KOPT-K1 (cell line): ENCODE measurements around the gene BRINP3.

Source experiments
- H3K27ac ChIP-seq: fragments of 200-600 bp; sonication (generic); 2 replicates; pipeline ENCODE4 v1.5.1; 2016; ENCODE audit warnings: antibody characterized with exemption, mild to moderate bottlenecking, low read depth, low read length; ENCODE audit not compliant: poor library complexity, severe bottlenecking
- H3K36me3 ChIP-seq: fragments of 200-600 bp; sonication (generic); 2 replicates; pipeline ENCODE4 v1.5.1; 2017; ENCODE audit warnings: antibody characterized with exemption, mild to moderate bottlenecking, low read length, moderate library complexity; ENCODE audit not compliant: insufficient read depth
- H3K9me3 ChIP-seq: fragments of 200-600 bp; sonication (generic); 2 replicates; pipeline ENCODE4 v1.5.1; 2017; ENCODE audit warnings: antibody characterized with exemption, low read length, mild to moderate bottlenecking; ENCODE audit not compliant: insufficient read depth, poor library complexity, severe bottlenecking

Gene BRINP3

GRCh38 chr1:190104961-190105360, 372.7 kb downstream of the BRINP3 start:
- H3K36me3 ChIP-seq: no peaks in the 10 kb centered on the region
- H3K27ac ChIP-seq: no peak overlapping the region
- H3K9me3 ChIP-seq: no peaks in the 10 kb centered on the region

DNA sequence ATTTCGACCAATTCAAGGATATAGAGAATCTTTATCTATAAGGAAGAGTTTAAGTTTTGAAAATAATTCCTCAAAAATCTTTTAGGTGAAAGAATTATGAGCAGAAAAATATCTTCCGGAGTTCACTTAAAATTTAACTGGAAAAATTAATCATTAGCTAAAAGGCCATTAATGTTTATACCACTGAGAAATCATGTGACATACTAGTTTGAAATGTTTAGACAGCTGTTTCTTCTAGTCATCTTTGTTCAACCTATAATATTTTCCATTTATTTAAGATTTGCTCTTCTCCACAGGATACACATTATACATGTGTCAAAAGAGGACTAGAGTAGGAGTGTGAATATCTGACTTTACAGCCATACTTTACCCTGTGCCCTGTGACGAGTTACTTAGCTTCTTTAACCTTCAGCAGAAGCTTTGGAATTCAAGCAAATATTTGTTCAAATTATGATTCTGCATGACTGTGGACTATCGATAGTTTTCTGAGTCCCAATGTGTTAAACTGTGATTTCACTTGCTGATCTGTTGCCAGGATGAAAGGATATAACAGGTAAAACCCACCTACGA, 374.8 kb downstream of the BRINP3 start:
- H3K27ac ChIP-seq: no peak overlapping the region
- no peaks in the 10 kb centered on the region for H3K36me3 ChIP-seq
- H3K9me3 ChIP-seq: no peaks in the 10 kb centered on the region

GRCh38 chr1:190101756-190102155, 375.9 kb downstream of the BRINP3 start:
- Histone ChIP-seq H3K27ac (no peak overlapping the region), H3K9me3 (no peaks in the 10 kb centered on the region), H3K36me3 (no peaks in the 10 kb centered on the region)

DNA sequence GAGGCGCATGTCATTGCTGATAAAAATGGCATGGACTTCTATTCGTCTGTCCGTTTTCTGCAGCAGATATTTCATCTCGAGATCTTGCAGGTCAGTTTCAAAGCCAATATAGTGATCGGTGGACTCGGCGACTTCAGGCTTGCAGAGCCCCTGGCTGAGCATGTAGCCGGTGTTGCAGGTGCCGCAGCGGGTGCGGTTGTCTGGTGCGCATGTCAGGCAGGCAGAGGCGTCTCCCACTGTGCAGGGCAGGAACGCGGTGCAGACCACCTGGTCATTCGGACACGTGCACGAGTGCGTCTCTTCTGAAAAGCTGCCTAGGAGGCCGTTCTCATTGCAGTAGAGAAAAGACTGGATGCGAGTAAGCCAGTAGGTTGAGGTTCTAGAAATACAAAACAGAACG, 378.9 kb downstream of the BRINP3 start:
- no peak overlapping the region for H3K27ac ChIP-seq
- H3K9me3 ChIP-seq: no peaks in the 10 kb centered on the region
- no peaks in the 10 kb centered on the region for H3K36me3 ChIP-seq

DNA sequence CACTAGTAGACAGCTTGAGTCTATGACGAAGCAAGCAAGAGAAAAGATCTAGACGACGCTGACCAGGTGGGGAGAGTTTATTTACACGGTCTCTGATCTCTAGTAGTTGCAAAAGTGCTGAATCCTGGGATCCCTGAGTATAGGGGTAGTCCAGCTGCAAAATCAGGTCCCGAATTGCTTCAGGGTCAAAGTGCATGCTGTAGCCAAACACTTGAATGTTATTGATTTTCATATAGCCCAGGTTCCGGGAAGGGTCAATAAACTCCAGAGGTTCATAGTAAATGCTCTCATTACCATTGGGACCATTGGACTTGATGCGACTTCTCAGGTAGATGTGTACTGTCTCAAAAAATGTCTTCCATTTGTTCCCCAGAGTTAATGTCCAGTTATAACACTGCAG, 379.6 kb downstream of the BRINP3 start:
- H3K36me3 ChIP-seq: no peaks in the 10 kb centered on the region
- no peak overlapping the region for H3K27ac ChIP-seq
- H3K9me3 ChIP-seq: no peaks in the 10 kb centered on the region

DNA sequence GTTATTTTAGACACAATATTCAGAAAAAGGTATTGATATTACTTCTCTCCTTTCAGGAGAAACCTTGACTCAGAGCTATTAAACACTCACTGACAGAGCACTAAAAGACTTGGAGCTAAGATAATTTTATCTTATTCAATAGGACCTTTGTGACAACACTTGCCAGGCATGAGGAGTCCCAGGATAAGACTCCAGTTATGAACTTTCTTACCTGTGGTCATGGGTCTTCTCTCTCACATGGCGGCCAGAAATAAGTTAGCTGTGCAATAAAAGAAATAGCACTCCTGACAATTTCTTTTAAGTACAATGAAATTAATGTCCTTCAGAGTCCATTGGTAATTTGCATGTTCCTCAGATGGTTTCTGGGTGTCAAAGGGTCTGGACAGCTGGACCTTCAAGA, 382.1 kb downstream of the BRINP3 start:
- no peaks in the 10 kb centered on the region for H3K9me3 ChIP-seq
- H3K27ac ChIP-seq: no peak overlapping the region
- H3K36me3 ChIP-seq: no peaks in the 10 kb centered on the region

DNA sequence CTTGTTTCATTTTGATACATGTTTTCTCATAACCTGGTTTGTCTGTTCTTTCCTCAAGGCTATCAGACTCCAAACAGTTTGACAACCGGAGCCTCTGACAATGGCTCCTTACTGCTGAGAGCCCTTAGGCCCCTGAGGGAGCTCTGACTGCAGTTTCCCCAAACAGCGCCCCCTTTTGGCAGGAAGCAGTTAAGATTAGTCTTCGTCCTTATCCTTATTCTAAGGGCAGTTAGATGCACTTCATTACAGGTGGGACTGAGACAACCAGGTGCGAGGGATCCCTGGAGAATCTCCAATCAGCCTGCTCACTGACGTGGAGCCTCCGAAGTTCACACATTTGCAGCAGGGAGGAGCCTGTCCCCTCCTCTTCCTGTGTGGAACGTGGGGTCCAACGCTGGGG, 393.1 kb downstream of the BRINP3 start:
- H3K27ac ChIP-seq: no peak overlapping the region
- no peaks in the 10 kb centered on the region for H3K36me3 ChIP-seq
- no peaks in the 10 kb centered on the region for H3K9me3 ChIP-seq

DNA sequence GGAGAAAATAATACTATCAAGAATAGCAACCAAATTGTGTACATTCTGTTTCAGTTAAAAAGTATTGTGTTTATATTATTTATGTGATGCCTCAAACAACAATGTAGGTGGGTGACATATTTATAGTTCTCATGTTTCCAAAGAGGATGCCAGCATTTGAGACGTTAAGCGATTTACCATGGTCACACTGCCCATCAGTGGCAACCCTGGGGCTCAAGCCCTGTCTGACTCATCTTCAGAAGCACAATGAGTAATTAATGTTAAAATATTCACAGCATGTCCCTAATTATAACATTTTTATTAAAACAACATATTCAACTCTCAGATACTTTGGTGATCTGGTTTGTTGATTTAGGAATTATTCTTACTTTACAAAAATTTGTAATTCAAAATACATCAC, 409.4 kb downstream of the BRINP3 start:
- no peaks in the 10 kb centered on the region for H3K9me3 ChIP-seq
- no peak overlapping the region for H3K27ac ChIP-seq
- H3K36me3 ChIP-seq: no peaks in the 10 kb centered on the region

- Histone ChIP-seq H3K27ac (no peak overlapping the region), H3K9me3 (no peaks in the 10 kb centered on the region), H3K36me3 (no peaks in the 10 kb centered on the region)
Observed at GRCh38 chr1:190067592-190067991, 410.1 kb downstream of the BRINP3 start.

DNA sequence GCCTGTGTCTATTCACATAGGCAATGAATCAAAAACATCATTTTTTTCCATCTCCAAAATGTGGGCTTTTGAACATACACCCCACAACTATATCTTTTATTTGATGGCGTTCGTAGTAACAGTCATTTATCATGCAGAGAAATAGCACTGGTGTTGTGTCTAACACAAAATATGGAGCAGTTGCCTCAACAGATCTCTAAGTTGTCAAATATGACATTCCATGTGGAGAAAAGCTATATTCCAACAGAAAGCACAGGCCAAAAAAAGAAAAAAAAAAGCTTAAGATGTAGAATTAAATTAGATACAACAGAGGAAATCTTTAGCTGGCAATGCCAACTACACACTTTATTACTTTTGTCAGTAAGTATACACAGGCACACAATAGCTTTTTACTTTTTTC, 411.7 kb downstream of the BRINP3 start:
- Histone ChIP-seq H3K9me3 (no peaks in the 10 kb centered on the region), H3K36me3 (no peaks in the 10 kb centered on the region), H3K27ac (no peak overlapping the region)

DNA sequence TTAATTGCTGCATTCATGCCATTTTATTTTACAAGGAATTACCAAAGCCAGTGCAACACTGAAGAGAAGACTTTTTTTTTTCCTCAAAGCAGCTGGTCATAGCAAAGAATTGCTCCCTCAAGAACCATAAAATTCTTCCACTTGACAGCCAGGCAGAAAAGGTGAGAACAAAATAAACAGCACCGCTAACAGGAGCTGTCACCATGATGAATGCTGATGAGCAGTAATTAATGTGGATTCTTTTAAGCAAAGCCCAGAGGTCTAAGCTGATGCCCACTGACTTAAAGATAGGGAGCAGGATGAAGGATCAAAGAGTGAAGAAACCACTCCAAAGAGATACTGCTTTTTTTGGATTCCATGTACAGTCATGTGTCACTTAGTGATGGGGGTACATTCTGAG, 428.4 kb downstream of the BRINP3 start:
- H3K9me3 ChIP-seq: no peaks in the 10 kb centered on the region

More for the DNA sequence above, 428.4 kb downstream of the BRINP3 start:
- Histone ChIP-seq H3K27ac (no peak overlapping the region), H3K36me3 (no peaks in the 10 kb centered on the region)
